ENCODE results near the gene RUNX2.

Gene RUNX2

DNA sequence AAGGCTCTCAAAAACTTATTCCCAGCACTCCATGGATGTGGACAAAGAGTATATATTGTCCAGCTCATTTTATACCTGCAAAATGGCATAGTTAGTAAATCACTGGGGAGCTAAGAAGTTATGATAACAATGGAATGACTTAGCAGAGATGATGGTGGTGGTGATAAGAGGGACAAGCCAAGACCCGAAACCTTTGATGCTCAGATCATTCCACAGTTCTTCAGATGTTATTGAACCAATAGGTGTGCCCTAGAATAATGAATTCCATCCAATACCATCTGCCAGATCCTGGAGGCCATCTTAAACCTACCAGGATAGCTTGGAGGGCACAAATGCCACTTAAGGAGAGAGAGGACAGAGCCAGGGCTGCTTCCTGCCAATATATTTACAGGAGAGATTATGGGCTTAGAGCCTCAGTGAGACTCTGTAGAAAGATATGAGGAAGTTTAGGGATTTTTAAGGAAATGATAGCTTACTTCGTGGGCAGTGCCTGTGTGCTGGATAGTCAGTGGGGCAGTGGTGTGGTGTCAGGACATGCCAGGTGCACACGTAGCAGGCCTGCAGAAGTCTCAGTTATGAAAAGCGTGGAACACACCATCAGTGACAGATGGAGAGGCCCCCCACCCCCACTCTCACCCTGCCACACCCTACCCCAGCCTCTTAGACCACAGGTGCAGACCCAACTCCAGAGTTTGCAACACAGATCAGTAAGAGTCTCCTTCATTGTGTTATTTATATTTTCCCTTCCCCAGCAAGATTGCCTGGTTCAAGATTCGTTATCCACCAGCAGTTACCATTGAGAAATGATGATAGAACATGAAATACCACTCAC, 259.3 kb downstream of the RUNX2 start:
- H3K4me3 ChIP-seq (ENCODE audit: low read length) = no peak overlapping the region
- WGBS (ENCODE audit: insufficient coverage, insufficient read length) = no CpG with 5 or more reads among the region's 5 CpGs
- H3K27ac ChIP-seq (ENCODE audit: low read length) = no peak overlapping the region
- H3K9me3 ChIP-seq (ENCODE audit: control insufficient read depth, insufficient read depth, low read length) = no peaks in the 10 kb centered on the region
- H3K36me3 ChIP-seq (ENCODE audit: control insufficient read depth, insufficient read depth, low read length) = no peaks in the 10 kb centered on the region
- DNase-seq (ENCODE audit: low read depth, low spot score) = no peak
- no peaks in the 10 kb centered on the region for H3K4me1 ChIP-seq (ENCODE audit: control insufficient read depth, insufficient read depth, low read length)
- H3K27me3 ChIP-seq (ENCODE audit: control insufficient read depth, insufficient read depth, low read length) = no peaks in the 10 kb centered on the region

DNA sequence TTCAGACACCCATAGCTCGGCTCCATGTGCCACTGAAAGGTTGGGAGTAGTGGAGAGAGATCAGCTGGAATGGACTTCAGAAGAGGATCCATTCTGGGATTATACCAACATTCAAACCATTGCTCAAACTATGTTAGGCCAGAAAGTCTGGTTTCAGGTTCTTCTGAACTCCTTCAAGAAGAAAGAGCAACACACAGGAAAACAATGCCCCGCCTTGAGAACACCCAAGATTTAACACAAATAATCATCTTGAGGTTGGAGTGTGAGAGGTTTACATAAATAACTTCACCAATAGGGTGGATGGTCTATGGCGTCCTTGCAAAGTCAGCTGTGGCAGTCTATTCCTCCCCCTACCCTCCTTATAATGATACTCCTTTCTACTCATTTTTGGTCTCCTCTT, 261.2 kb downstream of the RUNX2 start:
- Histone ChIP-seq H3K27me3 (ENCODE audit: control insufficient read depth, insufficient read depth, low read length) (no peaks in the 10 kb centered on the region), H3K9me3 (ENCODE audit: control insufficient read depth, insufficient read depth, low read length) (no peaks in the 10 kb centered on the region), H3K36me3 (ENCODE audit: control insufficient read depth, insufficient read depth, low read length) (no peaks in the 10 kb centered on the region), H3K27ac (ENCODE audit: low read length) (no peak overlapping the region), H3K4me1 (ENCODE audit: control insufficient read depth, insufficient read depth, low read length) (no peaks in the 10 kb centered on the region), H3K4me3 (ENCODE audit: low read length) (no peak overlapping the region)
- DNase-seq (ENCODE audit: low read depth, low spot score) = no peak
- no CpG with 5 or more reads among the region's 3 CpGs for whole genome bisulfite sequencing (ENCODE audit: insufficient coverage, insufficient read length)

DNA sequence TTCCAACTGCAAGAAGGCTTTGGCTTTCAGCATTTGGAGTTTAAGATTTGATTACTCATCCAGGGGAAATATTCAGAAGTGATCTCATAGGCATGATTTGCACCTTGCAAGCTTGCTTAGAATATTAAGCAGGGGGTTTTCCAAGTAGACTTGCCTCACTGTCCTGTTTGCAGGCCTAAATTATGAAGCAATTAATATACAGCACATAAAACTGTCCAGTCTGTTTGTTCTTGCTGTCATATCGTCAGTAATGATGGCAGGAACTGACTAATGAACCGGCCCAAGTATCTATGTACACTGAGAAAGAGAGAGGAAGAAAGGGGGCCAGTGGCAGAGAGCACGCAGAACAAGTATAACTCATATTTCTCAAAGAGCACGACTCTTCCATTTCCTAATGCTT, 262.1 kb downstream of the RUNX2 start:
- WGBS (ENCODE audit: insufficient coverage, insufficient read length) = no CpG with 5 or more reads among the region's 4 CpGs
- no peak overlapping the region for H3K4me3 ChIP-seq (ENCODE audit: low read length)
- no peak overlapping the region for H3K27ac ChIP-seq (ENCODE audit: low read length)
- H3K36me3 ChIP-seq (ENCODE audit: control insufficient read depth, insufficient read depth, low read length) = no peaks in the 10 kb centered on the region
- no peaks in the 10 kb centered on the region for H3K4me1 ChIP-seq (ENCODE audit: control insufficient read depth, insufficient read depth, low read length)
- no peaks in the 10 kb centered on the region for H3K27me3 ChIP-seq (ENCODE audit: control insufficient read depth, insufficient read depth, low read length)
- no peaks in the 10 kb centered on the region for H3K9me3 ChIP-seq (ENCODE audit: control insufficient read depth, insufficient read depth, low read length)
- DNase-seq (ENCODE audit: low read depth, low spot score) = no peak

DNA sequence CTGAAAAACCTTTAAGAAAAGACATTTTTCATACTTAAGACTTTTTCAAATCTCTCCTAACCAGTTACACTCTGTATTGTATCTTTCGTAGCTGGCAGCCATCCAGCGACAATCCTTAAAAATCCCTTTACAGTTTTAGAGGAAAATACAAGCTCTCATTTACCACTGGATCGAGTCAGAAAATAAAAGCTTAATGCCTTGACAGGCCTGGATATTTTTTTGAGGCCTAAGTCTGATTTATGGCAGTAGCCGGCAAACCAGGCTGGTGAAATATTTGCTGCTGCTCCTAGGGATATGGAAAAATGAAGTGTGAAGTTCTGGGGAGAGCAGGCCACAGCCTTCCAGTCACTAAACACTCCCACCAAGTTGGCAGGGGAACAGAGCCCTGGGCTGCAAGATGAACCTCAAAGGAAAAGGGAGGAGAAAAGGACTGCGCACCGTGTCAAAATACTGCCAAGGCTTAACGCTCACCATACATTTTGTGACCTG, 262.6 kb downstream of the RUNX2 start:
- Histone ChIP-seq H3K27ac (ENCODE audit: low read length) (no peak overlapping the region), H3K4me3 (ENCODE audit: low read length) (no peak overlapping the region), H3K27me3 (ENCODE audit: control insufficient read depth, insufficient read depth, low read length) (no peaks in the 10 kb centered on the region), H3K9me3 (ENCODE audit: control insufficient read depth, insufficient read depth, low read length) (no peaks in the 10 kb centered on the region), H3K36me3 (ENCODE audit: control insufficient read depth, insufficient read depth, low read length) (no peaks in the 10 kb centered on the region), H3K4me1 (ENCODE audit: control insufficient read depth, insufficient read depth, low read length) (no peaks in the 10 kb centered on the region)
- no CpG with 5 or more reads among the region's 7 CpGs for WGBS (ENCODE audit: insufficient coverage, insufficient read length)
- no peak for DNase-seq (ENCODE audit: low read depth, low spot score)

DNA sequence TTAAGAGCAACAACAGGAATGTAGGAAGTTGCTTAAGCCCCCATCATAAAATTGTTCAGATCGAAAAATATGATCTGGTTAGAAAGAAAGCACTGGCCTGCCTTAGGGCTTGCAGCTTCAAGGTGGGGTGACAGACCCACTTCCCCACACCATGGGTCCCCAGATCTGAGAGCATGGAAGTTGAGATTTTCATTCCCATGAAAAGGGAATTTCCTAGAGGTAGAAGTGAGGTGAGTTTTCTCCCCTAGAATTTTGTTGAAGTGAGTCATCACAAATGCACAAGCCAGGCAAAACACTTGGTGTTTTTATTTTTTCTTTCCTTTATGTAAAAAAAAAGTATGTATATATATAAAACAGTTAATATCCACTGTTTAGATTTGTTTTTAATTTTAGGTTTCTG, 263.2 kb downstream of the RUNX2 start:
- H3K4me1 ChIP-seq (ENCODE audit: control insufficient read depth, insufficient read depth, low read length) = no peaks in the 10 kb centered on the region

DNA sequence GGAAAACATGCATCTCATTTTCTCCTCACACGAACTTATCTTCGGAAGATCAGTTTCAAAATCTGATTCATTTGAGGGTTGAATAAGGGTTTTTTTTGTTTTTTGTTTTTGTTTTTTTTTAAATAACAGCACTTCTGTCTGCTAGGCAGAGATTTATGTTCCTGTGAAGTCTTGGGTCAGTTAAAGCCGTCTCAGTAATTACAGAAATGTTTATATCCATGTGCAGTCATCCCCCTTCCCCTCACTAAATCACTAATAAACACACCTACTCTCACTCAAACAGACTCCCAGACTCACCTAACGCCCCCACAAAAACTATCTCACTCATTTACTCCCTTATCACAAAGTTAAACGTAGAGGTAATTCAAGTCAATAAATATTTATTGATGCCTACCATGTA, 263.8 kb downstream of the RUNX2 start:
- DNase-seq (ENCODE audit: low read depth, low spot score) = no peak
- Histone ChIP-seq H3K27ac (ENCODE audit: low read length) (no peak overlapping the region), H3K4me1 (ENCODE audit: control insufficient read depth, insufficient read depth, low read length) (no peaks in the 10 kb centered on the region), H3K36me3 (ENCODE audit: control insufficient read depth, insufficient read depth, low read length) (no peaks in the 10 kb centered on the region), H3K27me3 (ENCODE audit: control insufficient read depth, insufficient read depth, low read length) (no peaks in the 10 kb centered on the region), H3K9me3 (ENCODE audit: control insufficient read depth, insufficient read depth, low read length) (no peaks in the 10 kb centered on the region), H3K4me3 (ENCODE audit: low read length) (no peak overlapping the region)
- 100% methylated on average over 2 of the region's 5 CpGs for WGBS (ENCODE audit: insufficient coverage, insufficient read length)

More for the DNA sequence above, 263.2 kb downstream of the RUNX2 start:
- no peak overlapping the region for H3K4me3 ChIP-seq (ENCODE audit: low read length)
- H3K36me3 ChIP-seq (ENCODE audit: control insufficient read depth, insufficient read depth, low read length) = no peaks in the 10 kb centered on the region
- H3K9me3 ChIP-seq (ENCODE audit: control insufficient read depth, insufficient read depth, low read length) = no peaks in the 10 kb centered on the region
- no peak for DNase-seq (ENCODE audit: low read depth, low spot score)
- no peak overlapping the region for H3K27ac ChIP-seq (ENCODE audit: low read length)
- H3K27me3 ChIP-seq (ENCODE audit: control insufficient read depth, insufficient read depth, low read length) = no peaks in the 10 kb centered on the region
- WGBS (ENCODE audit: insufficient coverage, insufficient read length) = no CpG with 5 or more reads among the region's 1 CpG

DNA sequence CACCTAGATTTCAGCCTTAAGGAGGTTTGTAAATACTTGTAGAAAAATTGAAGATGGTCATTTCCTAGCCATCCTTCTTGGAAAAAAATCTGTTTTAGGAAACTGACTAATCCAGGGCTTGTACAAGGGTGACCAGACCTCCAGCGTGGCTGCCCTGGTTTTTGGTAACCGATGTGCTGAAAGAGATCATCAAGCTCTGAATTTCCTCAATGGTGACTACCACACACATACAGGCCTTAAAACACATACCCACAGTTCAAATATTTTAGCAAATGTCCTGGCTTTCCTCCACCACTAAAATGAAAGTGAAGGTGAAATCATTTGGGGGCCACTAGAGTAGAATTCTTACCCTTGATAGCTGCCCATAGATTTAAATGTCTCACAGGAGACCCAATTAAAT, 264.9 kb downstream of the RUNX2 start:
- no peak for DNase-seq (ENCODE audit: low read depth, low spot score)
- H3K27ac ChIP-seq (ENCODE audit: low read length) = no peak overlapping the region
- H3K4me3 ChIP-seq (ENCODE audit: low read length) = no peak overlapping the region
- H3K36me3 ChIP-seq (ENCODE audit: control insufficient read depth, insufficient read depth, low read length) = no peaks in the 10 kb centered on the region
- WGBS (ENCODE audit: insufficient coverage, insufficient read length) = no CpG with 5 or more reads among the region's 2 CpGs
- no peaks in the 10 kb centered on the region for H3K9me3 ChIP-seq (ENCODE audit: control insufficient read depth, insufficient read depth, low read length)
- no peaks in the 10 kb centered on the region for H3K27me3 ChIP-seq (ENCODE audit: control insufficient read depth, insufficient read depth, low read length)
- no peaks in the 10 kb centered on the region for H3K4me1 ChIP-seq (ENCODE audit: control insufficient read depth, insufficient read depth, low read length)

DNA sequence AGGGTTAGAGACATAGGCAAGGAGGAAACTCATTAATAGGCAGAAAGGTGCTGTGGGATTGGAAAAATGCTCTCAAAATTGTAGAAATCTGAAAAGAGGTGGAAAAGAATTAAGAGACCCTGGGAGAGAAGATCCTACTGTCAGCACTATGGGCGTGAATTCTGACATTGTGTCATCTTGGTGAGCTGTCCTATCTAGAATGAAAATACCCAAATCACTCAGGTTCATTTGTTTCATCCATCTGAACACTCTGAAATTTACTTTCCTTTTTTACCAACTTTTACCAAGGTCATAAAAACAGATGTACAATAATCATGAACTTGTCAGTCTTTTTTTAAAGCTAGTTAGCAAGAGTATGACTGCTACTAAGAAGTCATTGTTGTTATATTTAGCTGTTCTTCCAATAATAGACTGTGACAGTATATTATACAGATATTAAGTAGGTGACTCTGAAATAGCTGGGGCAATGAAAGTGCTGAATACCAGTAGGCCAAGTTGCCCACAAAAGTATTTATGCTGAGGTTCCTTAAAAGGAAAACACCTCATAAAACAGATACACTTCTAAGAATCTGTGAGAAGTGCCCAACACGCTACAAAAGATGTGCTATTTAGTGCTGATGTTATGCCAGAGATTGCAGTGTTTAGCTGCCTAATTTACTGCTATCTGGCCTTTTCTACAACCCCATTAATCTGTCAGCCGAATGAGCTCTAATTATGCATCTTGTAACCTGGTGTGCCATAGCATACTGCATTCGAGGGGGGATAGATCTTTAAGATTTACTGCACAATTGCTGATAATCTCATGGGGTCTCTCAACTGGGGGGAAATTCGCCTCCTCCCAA, 267.1 kb downstream of the RUNX2 start:
- Histone ChIP-seq H3K27ac (ENCODE audit: low read length) (no peak overlapping the region), H3K9me3 (ENCODE audit: control insufficient read depth, insufficient read depth, low read length) (no peaks in the 10 kb centered on the region), H3K4me1 (ENCODE audit: control insufficient read depth, insufficient read depth, low read length) (no peaks in the 10 kb centered on the region), H3K4me3 (ENCODE audit: low read length) (no peak overlapping the region), H3K27me3 (ENCODE audit: control insufficient read depth, insufficient read depth, low read length) (no peaks in the 10 kb centered on the region), H3K36me3 (ENCODE audit: control insufficient read depth, insufficient read depth, low read length) (no peaks in the 10 kb centered on the region)
- no CpG with 5 or more reads among the region's 5 CpGs for WGBS (ENCODE audit: insufficient coverage, insufficient read length)
- no peak for DNase-seq (ENCODE audit: low read depth, low spot score)

DNA sequence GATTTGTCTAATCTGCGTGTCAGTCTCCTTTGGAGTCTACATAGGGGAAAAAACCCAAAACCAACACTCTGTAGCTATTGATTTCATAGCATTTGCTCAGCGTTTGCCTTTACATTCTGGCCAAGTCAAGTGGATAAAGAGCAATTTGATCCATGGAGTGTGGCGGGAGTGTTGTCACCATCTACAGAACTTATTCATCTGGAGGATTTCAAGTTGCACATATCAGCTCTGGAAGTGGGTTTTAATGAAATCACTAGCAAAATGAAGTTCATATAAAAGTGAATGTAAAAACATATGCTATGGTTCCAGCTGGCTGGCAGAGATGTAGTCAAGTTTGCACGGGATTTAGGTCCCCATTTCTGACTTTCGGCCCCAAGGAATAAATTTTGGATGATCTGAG, 269.3 kb downstream of the RUNX2 start:
- Histone ChIP-seq H3K4me3 (ENCODE audit: low read length) (no peak overlapping the region), H3K27ac (ENCODE audit: low read length) (no peak overlapping the region), H3K4me1 (ENCODE audit: control insufficient read depth, insufficient read depth, low read length) (no peaks in the 10 kb centered on the region), H3K9me3 (ENCODE audit: control insufficient read depth, insufficient read depth, low read length) (no peaks in the 10 kb centered on the region), H3K36me3 (ENCODE audit: control insufficient read depth, insufficient read depth, low read length) (no peaks in the 10 kb centered on the region), H3K27me3 (ENCODE audit: control insufficient read depth, insufficient read depth, low read length) (no peaks in the 10 kb centered on the region)
- no peak for DNase-seq (ENCODE audit: low read depth, low spot score)
- WGBS (ENCODE audit: insufficient coverage, insufficient read length) = no CpG with 5 or more reads among the region's 5 CpGs

DNA sequence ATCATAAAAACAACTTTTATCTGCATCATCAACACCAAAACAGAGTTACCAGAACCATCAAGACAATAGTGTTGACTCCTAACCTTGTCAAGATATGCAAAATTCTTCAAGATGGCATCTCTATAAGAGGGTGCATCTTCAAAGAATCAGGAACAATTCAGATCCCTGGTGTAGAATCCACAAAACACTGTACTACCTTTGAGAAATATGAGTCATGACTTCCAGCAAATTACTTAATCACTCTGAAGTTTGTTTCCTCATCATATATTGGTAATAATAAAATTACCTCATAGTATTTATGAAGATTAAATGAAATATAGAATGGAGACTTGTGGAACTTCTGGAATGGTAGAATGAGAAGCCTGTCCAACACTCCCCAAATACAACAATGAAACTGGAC, 270.9 kb downstream of the RUNX2 start:
- Histone ChIP-seq H3K9me3 (ENCODE audit: control insufficient read depth, insufficient read depth, low read length) (no peaks in the 10 kb centered on the region), H3K4me3 (ENCODE audit: low read length) (no peak overlapping the region), H3K27me3 (ENCODE audit: control insufficient read depth, insufficient read depth, low read length) (no peaks in the 10 kb centered on the region), H3K4me1 (ENCODE audit: control insufficient read depth, insufficient read depth, low read length) (no peaks in the 10 kb centered on the region), H3K36me3 (ENCODE audit: control insufficient read depth, insufficient read depth, low read length) (no peaks in the 10 kb centered on the region), H3K27ac (ENCODE audit: low read length) (no peak overlapping the region)
- DNase-seq (ENCODE audit: low read depth, low spot score) = no peak

All from iPS DF 6.9 (cell line).